ENCODE measurements around the gene TMEM175. TPM values are rescaled to one million over a fixed set of nuclear protein-coding genes. Genes with fewer than 3 reads are reported as not detected.

TMEM175 gene
- total RNA-seq, 1 donor, result 15.4 TPM

GRCh38 chr4:893995-894705 lies 38.1 kb upstream of the TMEM175 start:
- Histone ChIP-seq H3K27me3 (ENCODE audit: insufficient read depth, low read length) (no peaks in the 10 kb centered on the region), H3K4me3 (ENCODE audit: low read length) (no peak overlapping the region), H3K4me1 (ENCODE audit: insufficient read depth, low read length) (no peaks in the 10 kb centered on the region), H3K9me3 (ENCODE audit: low read depth, low read length) (no peaks in the 10 kb centered on the region)

DNA sequence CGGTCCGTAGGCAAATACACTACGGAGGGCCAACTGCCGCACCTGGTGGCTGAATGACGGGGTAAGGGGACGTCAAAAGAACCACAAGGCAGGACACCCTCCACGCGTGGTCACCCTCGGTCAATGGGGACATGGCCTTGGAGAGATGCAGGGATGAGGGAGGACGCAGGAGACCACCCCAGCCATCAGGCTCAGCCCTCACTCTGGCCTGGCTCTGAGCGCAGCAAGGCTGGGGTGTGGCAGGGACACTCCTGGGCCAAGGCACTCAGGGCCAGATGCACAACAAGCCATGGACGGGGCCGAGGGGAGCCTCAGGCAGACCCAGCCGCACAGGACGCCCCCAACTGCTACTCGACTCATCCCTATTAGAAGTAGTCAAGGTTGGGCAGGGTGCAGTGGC lies 36.7 kb upstream of the TMEM175 start:
- H3K4me1 ChIP-seq (ENCODE audit: insufficient read depth, low read length), result no peaks in the 10 kb centered on the region
- no peaks in the 10 kb centered on the region for H3K27me3 ChIP-seq (ENCODE audit: insufficient read depth, low read length)
- no peak overlapping the region for H3K4me3 ChIP-seq (ENCODE audit: low read length)
- no peaks in the 10 kb centered on the region for H3K9me3 ChIP-seq (ENCODE audit: low read depth, low read length)

DNA sequence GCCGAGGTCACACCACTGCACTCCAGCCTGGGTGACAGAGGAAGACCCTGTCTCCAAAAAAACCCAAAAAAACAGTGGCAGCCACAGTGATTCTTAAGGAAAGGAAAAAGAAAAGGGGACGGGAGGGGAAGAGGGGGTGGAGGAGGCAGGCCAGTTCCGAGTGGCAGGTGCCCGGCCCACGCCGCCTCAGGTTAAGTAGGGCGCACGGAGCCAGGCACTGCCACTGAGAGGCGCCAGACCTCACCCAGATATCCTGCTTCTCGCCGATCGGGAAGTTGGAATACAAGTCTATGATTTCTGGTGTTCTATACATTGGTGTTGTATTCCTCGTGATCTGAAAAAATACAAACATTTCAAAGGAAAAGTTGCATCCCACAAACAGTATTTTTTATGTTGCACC lies 36.0 kb upstream of the TMEM175 start:
- Histone ChIP-seq H3K4me3 (ENCODE audit: low read length) (no peak overlapping the region), H3K4me1 (ENCODE audit: insufficient read depth, low read length) (no peaks in the 10 kb centered on the region), H3K9me3 (ENCODE audit: low read depth, low read length) (no peaks in the 10 kb centered on the region), H3K27me3 (ENCODE audit: insufficient read depth, low read length) (no peaks in the 10 kb centered on the region)

- Histone ChIP-seq H3K9me3 (ENCODE audit: low read depth, low read length) (no peaks in the 10 kb centered on the region), H3K27me3 (ENCODE audit: insufficient read depth, low read length) (no peaks in the 10 kb centered on the region), H3K4me1 (ENCODE audit: insufficient read depth, low read length) (no peaks in the 10 kb centered on the region), H3K4me3 (ENCODE audit: low read length) (no peak overlapping the region)
Measured at GRCh38 chr4:896630-897029, 35.6 kb upstream of the TMEM175 start.

DNA sequence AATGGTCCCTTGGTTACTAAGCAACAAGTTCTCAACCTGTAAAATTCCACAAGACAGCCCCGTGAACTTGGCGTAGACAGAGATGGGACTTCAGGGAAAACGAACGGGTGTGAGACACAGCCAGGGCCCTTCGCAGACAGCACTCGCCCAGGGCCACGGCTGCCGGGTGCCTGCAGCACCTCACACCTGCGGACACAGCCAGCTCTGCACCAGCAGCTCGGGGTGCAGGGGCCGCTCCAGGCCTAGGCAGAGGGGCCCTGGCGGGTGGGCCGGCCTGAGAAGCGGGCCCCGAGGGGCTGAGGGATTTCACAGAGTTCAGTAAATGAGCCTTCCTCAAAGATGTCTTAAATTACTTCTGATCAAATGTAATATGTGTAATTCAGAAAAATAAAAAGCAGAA lies 34.1 kb upstream of the TMEM175 start:
- Histone ChIP-seq H3K9me3 (ENCODE audit: low read depth, low read length) (no peaks in the 10 kb centered on the region), H3K4me3 (ENCODE audit: low read length) (no peak overlapping the region), H3K4me1 (ENCODE audit: insufficient read depth, low read length) (no peaks in the 10 kb centered on the region), H3K27me3 (ENCODE audit: insufficient read depth, low read length) (no peaks in the 10 kb centered on the region)

DNA sequence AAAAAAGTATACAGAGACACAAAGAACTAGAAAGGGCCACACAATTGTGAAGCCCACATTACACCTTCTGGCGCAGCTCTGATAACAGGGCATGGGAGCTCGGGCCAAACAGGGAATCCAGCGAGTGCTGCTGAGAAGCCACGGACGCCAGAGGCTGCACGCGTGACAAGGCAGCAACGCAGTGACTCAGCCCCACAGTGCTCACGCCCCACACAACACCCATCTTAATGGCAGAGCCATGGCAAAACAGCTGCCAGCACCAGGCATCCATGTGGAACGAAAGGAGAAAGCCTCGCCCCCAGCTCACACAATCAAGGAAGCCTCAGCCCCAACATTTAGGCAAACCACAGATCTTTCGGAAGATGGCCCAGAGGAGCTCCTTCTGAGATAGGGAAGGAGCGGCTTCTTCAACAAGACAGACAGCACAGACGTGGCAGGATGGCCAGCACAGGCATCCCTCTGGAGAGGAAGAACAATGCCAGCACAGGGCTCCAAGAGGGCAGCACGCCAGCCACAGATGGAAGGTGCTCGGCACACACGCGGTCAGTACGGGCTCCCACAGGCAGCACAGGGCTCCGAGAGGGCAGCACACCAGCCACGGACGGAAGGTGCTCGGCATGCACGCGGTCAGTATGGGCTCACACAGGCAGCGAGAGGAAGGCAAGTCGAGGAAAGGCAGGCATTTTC lies 33.2 kb upstream of the TMEM175 start:
- no peak overlapping the region for H3K4me3 ChIP-seq (ENCODE audit: low read length)
- H3K9me3 ChIP-seq (ENCODE audit: low read depth, low read length), result no peaks in the 10 kb centered on the region
- no peaks in the 10 kb centered on the region for H3K4me1 ChIP-seq (ENCODE audit: insufficient read depth, low read length)
- no peaks in the 10 kb centered on the region for H3K27me3 ChIP-seq (ENCODE audit: insufficient read depth, low read length)

DNA sequence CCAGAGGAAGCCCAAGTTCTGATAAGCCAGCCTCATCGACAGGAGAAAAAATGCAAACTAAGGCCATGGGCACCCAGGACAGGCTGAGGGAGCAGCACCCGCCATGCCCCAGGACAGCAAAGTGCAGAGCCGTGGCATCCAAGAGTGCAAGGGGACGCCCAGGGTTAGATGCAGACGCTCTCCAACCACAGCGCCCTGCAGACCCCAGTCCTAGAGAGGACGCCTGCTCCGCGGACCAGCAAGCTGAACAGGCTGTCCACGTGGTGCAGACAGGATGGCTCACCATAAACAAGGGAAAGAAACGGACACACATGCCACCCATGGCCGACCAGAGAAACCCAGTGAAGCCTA lies 32.7 kb upstream of the TMEM175 start:
- no peaks in the 10 kb centered on the region for H3K27me3 ChIP-seq (ENCODE audit: insufficient read depth, low read length)
- H3K4me1 ChIP-seq (ENCODE audit: insufficient read depth, low read length), result no peaks in the 10 kb centered on the region
- H3K4me3 ChIP-seq (ENCODE audit: low read length), result no peak overlapping the region
- no peaks in the 10 kb centered on the region for H3K9me3 ChIP-seq (ENCODE audit: low read depth, low read length)

DNA sequence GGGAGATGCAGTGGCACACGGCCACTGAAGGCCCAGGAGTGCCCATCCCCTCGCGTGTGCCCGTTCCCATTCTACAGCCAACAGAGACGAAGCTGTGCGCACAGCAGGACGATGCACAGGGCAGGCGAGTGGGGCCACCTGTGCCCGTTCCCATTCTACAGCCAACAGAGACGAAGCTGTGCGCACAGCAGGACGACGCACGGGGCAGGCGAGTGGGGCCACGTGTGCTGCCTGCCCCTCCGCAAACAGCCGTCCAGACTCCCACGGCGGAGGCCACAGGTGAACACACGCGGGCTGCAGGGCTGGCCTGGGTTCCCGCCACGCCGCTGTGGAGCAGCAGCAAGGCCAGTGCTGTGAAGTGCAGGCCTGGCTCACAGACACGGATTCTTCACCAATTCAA lies 32.2 kb upstream of the TMEM175 start:
- no peaks in the 10 kb centered on the region for H3K27me3 ChIP-seq (ENCODE audit: insufficient read depth, low read length)
- no peak overlapping the region for H3K4me3 ChIP-seq (ENCODE audit: low read length)
- no peaks in the 10 kb centered on the region for H3K4me1 ChIP-seq (ENCODE audit: insufficient read depth, low read length)
- H3K9me3 ChIP-seq (ENCODE audit: low read depth, low read length), result no peaks in the 10 kb centered on the region

- H3K27me3 ChIP-seq (ENCODE audit: insufficient read depth, low read length), result no peaks in the 10 kb centered on the region
- H3K4me3 ChIP-seq (ENCODE audit: low read length), result no peak overlapping the region
- H3K4me1 ChIP-seq (ENCODE audit: insufficient read depth, low read length), result no peaks in the 10 kb centered on the region
- no peaks in the 10 kb centered on the region for H3K9me3 ChIP-seq (ENCODE audit: low read depth, low read length)
Measured at GRCh38 chr4:900721-901120, 31.5 kb upstream of the TMEM175 start.

DNA sequence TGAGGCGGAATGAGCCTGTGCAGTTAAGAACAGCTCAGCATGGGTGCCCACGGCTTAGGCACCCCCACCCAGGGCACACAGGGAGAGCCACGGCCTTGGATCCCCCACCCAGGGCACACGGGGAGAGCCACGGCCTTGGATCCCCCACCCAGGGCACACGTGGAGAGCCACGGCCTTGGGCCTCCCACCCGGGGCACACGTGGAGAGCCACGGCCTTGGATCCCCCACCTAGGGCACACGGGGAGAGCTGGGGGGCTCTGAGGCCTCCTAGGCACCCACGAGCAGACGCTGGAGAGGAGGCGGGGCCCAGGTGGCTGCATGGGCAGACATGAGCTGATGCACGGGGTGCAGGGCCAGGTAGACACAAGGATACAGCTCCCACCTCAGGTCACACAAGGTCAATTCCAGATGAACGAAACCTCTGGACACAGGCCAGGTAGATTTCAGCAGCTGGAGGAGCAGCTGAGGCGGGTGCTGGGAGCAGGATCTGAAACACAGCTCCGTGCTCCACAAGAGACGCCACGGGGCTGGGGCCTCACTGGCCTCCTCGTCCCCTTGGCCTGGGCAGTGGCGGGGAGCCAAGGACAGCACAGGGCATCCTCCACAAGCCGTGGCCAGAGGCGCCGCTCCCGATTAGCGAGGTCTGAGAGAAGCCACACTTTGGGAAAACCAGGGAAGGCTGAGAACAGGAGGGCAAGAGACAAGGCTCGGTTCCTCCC lies 30.9 kb upstream of the TMEM175 start:
- Histone ChIP-seq H3K4me1 (ENCODE audit: insufficient read depth, low read length) (no peaks in the 10 kb centered on the region), H3K4me3 (ENCODE audit: low read length) (no peak overlapping the region), H3K9me3 (ENCODE audit: low read depth, low read length) (no peaks in the 10 kb centered on the region), H3K27me3 (ENCODE audit: insufficient read depth, low read length) (no peaks in the 10 kb centered on the region)

GRCh38 chr4:903066-904046 lies 28.9 kb upstream of the TMEM175 start:
- H3K27me3 ChIP-seq (ENCODE audit: insufficient read depth, low read length), result no peaks in the 10 kb centered on the region
- no peak overlapping the region for H3K4me3 ChIP-seq (ENCODE audit: low read length)
- no peaks in the 10 kb centered on the region for H3K9me3 ChIP-seq (ENCODE audit: low read depth, low read length)
- H3K4me1 ChIP-seq (ENCODE audit: insufficient read depth, low read length), result no peaks in the 10 kb centered on the region

GRCh38 chr4:905485-906338 lies 26.5 kb upstream of the TMEM175 start:
- Histone ChIP-seq H3K27me3 (ENCODE audit: insufficient read depth, low read length) (no peaks in the 10 kb centered on the region), H3K9me3 (ENCODE audit: low read depth, low read length) (no peaks in the 10 kb centered on the region), H3K4me3 (ENCODE audit: low read length) (no peak overlapping the region), H3K4me1 (ENCODE audit: insufficient read depth, low read length) (no peaks in the 10 kb centered on the region)

- no peaks in the 10 kb centered on the region for H3K27me3 ChIP-seq (ENCODE audit: insufficient read depth, low read length)
- H3K4me1 ChIP-seq (ENCODE audit: insufficient read depth, low read length), result no peaks in the 10 kb centered on the region
- H3K9me3 ChIP-seq (ENCODE audit: low read depth, low read length), result no peaks in the 10 kb centered on the region
- no peak overlapping the region for H3K4me3 ChIP-seq (ENCODE audit: low read length)
Measured at GRCh38 chr4:906339-907102, 25.7 kb upstream of the TMEM175 start.

DNA sequence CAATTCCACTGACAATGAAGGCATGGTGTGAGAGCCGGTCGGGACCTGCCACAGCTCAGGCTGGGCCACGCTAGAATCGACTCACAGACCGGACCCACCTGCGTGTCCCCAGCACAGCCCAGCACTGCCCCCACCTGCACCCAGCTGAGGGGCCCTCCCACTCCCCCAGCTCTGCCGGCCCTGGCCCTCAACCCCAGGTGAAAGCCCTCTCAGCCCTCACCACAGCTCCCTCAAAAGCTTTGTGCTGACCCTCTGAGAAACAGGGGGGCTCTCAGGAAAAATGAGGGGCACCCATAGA lies 25.2 kb upstream of the TMEM175 start:
- Histone ChIP-seq H3K4me3 (ENCODE audit: low read length) (no peak overlapping the region), H3K4me1 (ENCODE audit: insufficient read depth, low read length) (no peaks in the 10 kb centered on the region), H3K27me3 (ENCODE audit: insufficient read depth, low read length) (no peaks in the 10 kb centered on the region), H3K9me3 (ENCODE audit: low read depth, low read length) (no peaks in the 10 kb centered on the region)
